HEK293T (cell line): Measurements from ENCODE around the gene ARHGAP6.

Experiments used
- CTCF ChIA-PET: fragments of 350-600 bp; formaldehyde crosslinking; extraction: SDS; loops from one replicate; lab custom pipeline; 2021; ENCODE audit warnings: antibody characterized with exemption, inconsistent platforms; lab: Yijun Ruan, JAX
- POLR2A ChIA-PET: fragments of 350-600 bp; formaldehyde crosslinking; extraction: SDS; loops from one replicate; lab custom pipeline; 2020; ENCODE audit warnings: antibody characterized with exemption, inconsistent platforms; lab: Yijun Ruan, JAX
- DNase-seq: peaks from one replicate; pipeline ENCODE4 v3.0.0; 2012; ENCODE audit warnings: mixed read lengths; ENCODE audit errors: extremely low spot score
- ARNT ChIP-seq: fragments of 450-650 bp; IDR thresholded peaks from 2 replicates; pipeline ENCODE4 v1.6.1; 2017; ENCODE audit warnings: mild to moderate bottlenecking
- BHLHE40 ChIP-seq: fragments of 450-650 bp; IDR thresholded peaks from 2 replicates; pipeline ENCODE4 v1.6.1; 2016; ENCODE audit warnings: mild to moderate bottlenecking, moderate library complexity, borderline replicate concordance
- CTBP1 ChIP-seq: fragments of 450-650 bp; IDR thresholded peaks from 2 replicates; pipeline ENCODE4 v1.6.1; 2016; ENCODE audit warnings: borderline replicate concordance
- ELF4 ChIP-seq: fragments of 450-650 bp; IDR thresholded peaks from 2 replicates; pipeline ENCODE4 v1.6.1; 2017; ENCODE audit warnings: antibody characterized with exemption
- FOXA1 ChIP-seq: fragments of 450-650 bp; IDR thresholded peaks from 2 replicates; pipeline ENCODE4 v1.6.1; 2016; ENCODE audit warnings: mild to moderate bottlenecking
- FOXK2 ChIP-seq: fragments of 450-650 bp; IDR thresholded peaks from 2 replicates; pipeline ENCODE4 v1.6.1; 2016; ENCODE audit warnings: mild to moderate bottlenecking
- FOXM1 ChIP-seq: fragments of 450-650 bp; IDR thresholded peaks from 2 replicates; pipeline ENCODE4 v1.6.1; 2017; ENCODE audit warnings: mild to moderate bottlenecking, borderline replicate concordance
- HDGF ChIP-seq: fragments of 450-650 bp; IDR thresholded peaks from 2 replicates; pipeline ENCODE4 v1.6.1; 2017; ENCODE audit warnings: antibody characterized with exemption, borderline replicate concordance
- L3MBTL2 ChIP-seq: fragments of 450-650 bp; conservative IDR thresholded peaks from 2 replicates; pipeline ENCODE4 v1.6.1; 2016; ENCODE audit warnings: mild to moderate bottlenecking
- LEF1 ChIP-seq: fragments of 450-650 bp; IDR thresholded peaks from 2 replicates; pipeline ENCODE4 v1.6.1; 2017; ENCODE audit warnings: mild to moderate bottlenecking, borderline replicate concordance
- NFRKB ChIP-seq: fragments of 450-650 bp; IDR thresholded peaks from 2 replicates; pipeline ENCODE4 v1.6.1; 2016; ENCODE audit warnings: mild to moderate bottlenecking, moderate library complexity
- SP1 ChIP-seq: fragments of 450-650 bp; IDR thresholded peaks from 2 replicates; pipeline ENCODE4 v1.6.1; 2017
- SUZ12 ChIP-seq: fragments of 450-650 bp; IDR thresholded peaks from 2 replicates; pipeline ENCODE4 v1.6.1; 2016; ENCODE audit warnings: mild to moderate bottlenecking
- TARDBP ChIP-seq: fragments of 450-650 bp; IDR thresholded peaks from 2 replicates; pipeline ENCODE4 v1.6.1; 2016
- ZNF384 ChIP-seq: fragments of 450-650 bp; IDR thresholded peaks from 2 replicates; pipeline ENCODE4 v1.6.1; 2016
- TF ChIP-seq, protein P1 (sequence below): fragments of 450-650 bp; IDR thresholded peaks from 2 replicates; pipeline ENCODE4 v1.6.1; 2016

Gene ARHGAP6

DNA sequence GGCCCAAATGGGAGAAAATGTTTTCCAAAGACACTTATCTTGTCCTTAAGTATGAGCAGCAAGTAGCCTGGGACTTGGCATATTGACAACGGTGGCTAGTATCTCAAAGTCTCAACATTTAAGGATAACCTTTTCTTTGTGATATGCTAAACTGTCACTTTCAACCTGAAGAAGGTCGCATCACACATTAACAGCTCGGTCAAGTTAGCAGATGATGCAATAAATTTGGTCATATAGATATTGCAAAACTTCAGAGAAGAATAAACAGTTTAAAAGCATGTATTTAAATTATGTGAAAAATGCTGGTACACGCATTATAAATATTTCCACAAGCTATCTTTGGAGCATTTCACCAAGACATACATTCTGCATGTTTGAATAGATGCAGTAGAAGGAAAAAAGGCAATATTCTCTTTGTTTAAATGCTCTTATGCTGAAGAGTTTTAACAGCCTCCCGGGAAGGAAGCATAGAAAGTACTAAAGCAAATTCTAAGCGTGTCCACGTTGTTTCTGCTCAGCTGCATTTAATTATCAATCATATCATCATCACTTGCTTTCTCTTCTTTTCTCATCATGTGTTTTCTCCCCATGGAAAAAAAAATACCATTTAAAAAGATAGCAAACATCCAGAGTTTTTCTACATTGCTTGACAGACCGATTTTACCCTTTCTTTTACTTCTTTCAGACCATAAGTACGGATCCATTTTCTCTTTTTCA lies 24.2 kb downstream of the ARHGAP6 start:
- DNase-seq: no peak
- POLR2A ChIA-PET: no interaction called here
- TF ChIP-seq L3MBTL2: no peak
- TF ChIP-seq FOXA1: no peak
- TF ChIP-seq ZNF384: no peak
- no peak for TF ChIP-seq FOXM1
- TF ChIP-seq ELF4: no peak
- no peak for TF ChIP-seq TARDBP
- TF ChIP-seq NFRKB: no peak
- TF ChIP-seq CTBP1: no peak
- TF ChIP-seq FOXK2: no peak
- TF ChIP-seq, protein P1, sequence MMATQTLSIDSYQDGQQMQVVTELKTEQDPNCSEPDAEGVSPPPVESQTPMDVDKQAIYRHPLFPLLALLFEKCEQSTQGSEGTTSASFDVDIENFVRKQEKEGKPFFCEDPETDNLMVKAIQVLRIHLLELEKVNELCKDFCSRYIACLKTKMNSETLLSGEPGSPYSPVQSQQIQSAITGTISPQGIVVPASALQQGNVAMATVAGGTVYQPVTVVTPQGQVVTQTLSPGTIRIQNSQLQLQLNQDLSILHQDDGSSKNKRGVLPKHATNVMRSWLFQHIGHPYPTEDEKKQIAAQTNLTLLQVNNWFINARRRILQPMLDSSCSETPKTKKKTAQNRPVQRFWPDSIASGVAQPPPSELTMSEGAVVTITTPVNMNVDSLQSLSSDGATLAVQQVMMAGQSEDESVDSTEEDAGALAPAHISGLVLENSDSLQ: no peak
- TF ChIP-seq BHLHE40: no peak
- no peak for TF ChIP-seq HDGF
- TF ChIP-seq ARNT: no peak
- no peak for TF ChIP-seq SP1
- CTCF ChIA-PET: no interaction called here

DNA sequence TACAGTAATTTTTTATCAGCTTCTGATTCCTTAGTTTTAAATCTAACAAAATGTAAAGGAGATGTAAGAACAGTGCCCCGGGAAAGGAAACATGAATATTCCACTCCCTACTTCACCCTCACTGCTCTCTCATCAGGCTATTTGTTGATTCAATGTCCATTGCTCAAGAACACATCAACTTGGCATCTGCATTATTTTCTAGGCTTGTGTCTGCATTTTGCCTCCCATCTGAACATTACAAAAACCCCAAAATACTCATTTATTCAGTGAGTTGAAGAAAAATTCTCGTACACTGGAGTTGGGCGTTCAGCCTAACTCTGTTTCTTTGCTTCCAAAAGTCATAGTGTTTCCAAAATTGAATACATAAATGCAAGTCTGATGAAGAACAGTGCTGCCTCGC lies 25.6 kb downstream of the ARHGAP6 start:
- TF ChIP-seq, protein P1: no peak
- TF ChIP-seq NFRKB (no peak), L3MBTL2 (no peak), HDGF (no peak), ELF4 (no peak), BHLHE40 (no peak), SP1 (no peak), SUZ12 (no peak), CTBP1 (no peak), ARNT (no peak), TARDBP (no peak), FOXA1 (no peak)
- CTCF ChIA-PET: no interaction called here
- DNase-seq: no peak
- POLR2A ChIA-PET: no interaction called here

DNA sequence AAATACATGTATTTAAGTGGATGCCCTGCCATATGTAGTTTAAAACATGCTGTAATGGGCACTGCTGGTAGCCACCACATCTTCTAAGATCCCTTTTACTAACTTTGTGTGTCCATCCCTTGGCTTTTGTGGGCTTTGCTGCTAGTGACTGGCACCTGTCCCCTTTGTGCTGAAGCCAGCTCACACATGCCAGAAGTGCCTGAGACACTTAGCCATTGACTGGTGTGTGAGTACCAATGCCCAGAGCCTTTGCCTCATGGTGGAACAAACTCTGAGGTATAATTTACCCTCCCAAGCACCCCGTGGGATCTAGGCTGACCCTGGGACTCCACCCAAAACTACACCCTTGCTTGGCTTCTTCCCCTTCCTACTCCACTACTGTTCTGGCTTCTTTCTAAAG lies 33.0 kb downstream of the ARHGAP6 start:
- ChIA-PET CTCF (no interaction called here), POLR2A (no interaction called here)
- TF ChIP-seq, protein P1: no peak
- no peak for TF ChIP-seq ARNT
- no peak for TF ChIP-seq FOXK2
- TF ChIP-seq ZNF384: no peak
- TF ChIP-seq FOXA1: no peak
- TF ChIP-seq TARDBP: no peak
- TF ChIP-seq SP1: no peak
- TF ChIP-seq SUZ12: no peak
- no peak for TF ChIP-seq HDGF
- TF ChIP-seq NFRKB: no peak
- TF ChIP-seq BHLHE40: no peak
- TF ChIP-seq FOXM1: no peak
- no peak for TF ChIP-seq CTBP1
- no peak for TF ChIP-seq ELF4
- TF ChIP-seq L3MBTL2: no peak
- TF ChIP-seq LEF1: no peak
- DNase-seq: no peak

DNA sequence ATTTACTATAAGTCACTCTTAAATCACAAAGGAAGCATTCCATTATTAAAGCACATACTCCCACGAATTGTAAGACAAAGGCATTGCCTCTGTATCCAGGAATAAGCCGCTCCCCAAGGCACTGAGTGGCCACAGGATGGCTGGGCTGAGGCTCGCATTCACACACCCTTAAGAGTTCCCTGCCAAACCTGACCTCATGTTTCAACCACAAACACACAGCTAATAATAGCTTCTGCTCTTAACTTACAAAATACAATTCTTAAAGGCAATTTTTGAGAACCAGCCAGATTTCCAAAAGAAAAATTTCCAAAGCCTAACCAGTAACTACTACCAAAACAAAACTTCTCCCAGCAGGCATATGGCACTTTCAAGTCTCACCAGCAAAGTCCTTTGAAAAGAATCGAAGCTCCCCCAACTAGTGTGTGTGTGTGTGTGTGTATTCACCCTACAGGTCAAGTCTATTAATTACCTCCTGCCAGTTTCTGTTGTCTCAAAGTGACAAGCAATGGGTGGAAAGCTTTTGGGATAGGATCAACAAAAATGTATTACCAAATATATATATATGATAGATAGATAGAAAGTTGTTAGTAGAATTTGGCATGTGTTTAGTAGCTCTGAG lies 36.0 kb downstream of the ARHGAP6 start:
- DNase-seq: no peak
- ChIA-PET CTCF (interaction anchor here (1.1 kb wide), 1 partner anchor 11 kb away, joined by 3 read pairs; no protein-coding TSS in a partner anchor), POLR2A (no interaction called here)
- TF ChIP-seq SUZ12 (no peak), HDGF (no peak), NFRKB (no peak), TARDBP (no peak), ARNT (no peak), FOXM1 (no peak), BHLHE40 (no peak)

DNA sequence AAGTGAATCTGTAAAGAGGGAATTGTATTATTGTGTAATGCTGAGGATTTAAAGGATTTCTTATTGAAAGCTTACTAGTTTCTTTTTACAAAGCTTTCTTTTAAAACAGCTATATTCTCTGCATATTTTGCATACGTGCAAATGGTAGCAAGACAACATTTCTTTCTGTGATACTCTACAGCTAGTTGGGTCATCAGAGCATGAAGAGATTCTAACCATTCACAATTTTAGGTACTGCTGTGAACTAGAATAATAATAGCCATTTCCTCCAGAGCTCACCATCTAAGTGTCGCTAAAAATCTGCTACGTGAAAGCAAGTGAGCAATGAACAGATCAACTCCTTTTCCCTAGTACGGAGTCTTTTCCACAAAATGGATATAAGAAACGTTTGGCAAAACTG lies 37.3 kb downstream of the ARHGAP6 start:
- ChIA-PET POLR2A (no interaction called here), CTCF (no interaction called here)
- DNase-seq: no peak
- TF ChIP-seq L3MBTL2: no peak

DNA sequence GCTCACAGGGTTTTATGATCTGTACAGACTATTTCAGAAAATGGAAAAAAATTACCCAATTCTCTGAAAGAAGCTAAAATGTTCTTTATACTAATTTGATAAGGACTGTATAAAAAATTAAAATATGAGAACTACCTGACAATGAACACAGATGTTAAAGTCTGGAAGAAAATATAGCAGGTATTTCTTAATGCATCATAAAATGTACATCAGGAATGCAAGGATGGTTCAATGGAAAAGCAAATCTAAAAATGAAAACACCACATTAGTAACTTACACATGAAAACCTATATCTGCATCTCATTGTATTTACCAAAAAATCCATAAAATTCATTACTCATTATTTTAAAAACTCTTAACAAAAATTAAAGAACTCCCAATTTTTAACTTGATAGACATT lies 39.4 kb downstream of the ARHGAP6 start:
- no peak for DNase-seq
- CTCF ChIA-PET: no interaction called here
- TF ChIP-seq NFRKB: no peak
- no peak for TF ChIP-seq ZNF384
- TF ChIP-seq L3MBTL2: no peak
- no peak for TF ChIP-seq ELF4
- TF ChIP-seq HDGF: no peak
- no peak for TF ChIP-seq ARNT
- TF ChIP-seq TARDBP: no peak
- TF ChIP-seq FOXK2: no peak
- no peak for TF ChIP-seq SUZ12
- TF ChIP-seq SP1: no peak
- TF ChIP-seq FOXA1: no peak
- TF ChIP-seq CTBP1: no peak
- TF ChIP-seq, protein P1: no peak
- TF ChIP-seq FOXM1: no peak
- no peak for TF ChIP-seq BHLHE40
- no peak for TF ChIP-seq LEF1
- POLR2A ChIA-PET: no interaction called here
